Adrenal gland (tissue), 12 donors: Measurements from ENCODE around the gene COPB1. TPM values are rescaled to one million over a fixed set of nuclear protein-coding genes. Genes with fewer than 3 reads are reported as not detected.

Experiments used
- DNase-seq, 7 donors: peaks; one replicate each; pipeline ENCODE4 v3.0.0-alpha.2; 2019 to 2020
- H3K27ac ChIP-seq, 5 donors: fragments of 200-600 bp; sonication (generic) in 4 of 5; 1 replicate in 3 of 5; 2 replicates in 2 of 5; pipeline versions ENCODE4 v1.5.1 to v1.8.0; 2016 to 2020; ENCODE audit warnings: mild to moderate bottlenecking in 1 of 5
- H3K27me3 ChIP-seq: fragments of 200-600 bp; 2 replicates; pipeline ENCODE4 v1.8.0; 2021
- H3K36me3 ChIP-seq, 2 donors: fragments of 200-600 bp; replicated peaks in 1 of 2; 1 replicate in 1 of 2; 2 replicates in 1 of 2; pipeline versions ENCODE4 v1.5.1 to v1.8.0; 2018 to 2022
- H3K4me1 ChIP-seq, 2 donors: fragments of 200-600 bp; replicated peaks in 1 of 2; 1 replicate in 1 of 2; 2 replicates in 1 of 2; pipeline versions ENCODE4 v1.5.1 to v1.8.0; 2018 to 2021
- H3K4me3 ChIP-seq, 4 donors: fragments of 200-600 bp; sonication (generic) in 3 of 4; one replicate each; pipeline ENCODE4 v1.5.1; 2016 to 2018
- H3K9me3 ChIP-seq, 3 donors: fragments of 200-600 bp; sonication (generic) in 1 of 3; replicated peaks in 1 of 3; 1 replicate in 2 of 3; 2 replicates in 1 of 3; pipeline versions ENCODE4 v1.5.1 to v1.8.0; 2016 to 2021
- CTCF ChIP-seq, 6 experiments: fragments of 450-650 bp in 4 of 6; fragments of 200-600 bp in 2 of 6; sonication (generic) in 1 of 6; IDR thresholded peaks; 1 replicate in 5 of 6; 2 replicates in 1 of 6; pipeline versions ENCODE4 v1.5.1 to v1.8.0; 2016 to 2021; ENCODE audit warnings: antibody characterized with exemption in 6 of 6, mild to moderate bottlenecking in 2 of 6, moderate library complexity in 1 of 6
- POLR2A ChIP-seq, 2 donors: fragments of 450-650 bp; IDR thresholded peaks; one replicate each; pipeline ENCODE4 v1.6.1; 2017; ENCODE audit warnings: antibody characterized with exemption in 2 of 2, mild to moderate bottlenecking in 2 of 2, moderate library complexity in 1 of 2
- WGBS, 4 donors: extraction: QIAGEN DNeasy Blood & Tissue Kit in 2 of 4; methylation state at CpG; one replicate each; pipeline versions ENCODE4 v1.1.5 to v1.1.7; 2013 to 2017; 5-methylcytosine and 5-hydroxymethylcytosine counted together
- intact Hi-C, 2 donors: fragments of 100-400 bp; cut with DNase I; formaldehyde crosslinking; loops; one replicate each; pipeline versions ENCODE4 v1.14.1 to v1.15.0; 2022 to 2023
- polyA plus RNA-seq, 3 donors: library from polyadenylated mRNA; stranded (reverse); fragments of 200-250 nt in 2 of 3; fragments of 350-450 nt in 1 of 3; fragmentation: Illumina TruSeq in 1 of 3; extraction: RNeasy Lipid Tissue Mini Kit (QIAGEN cat#74804) in 1 of 3; gene quantifications; one replicate each; pipeline ENCODE4 v1.2.3, GENCODE V29; 2013 to 2014
- small RNA-seq, 2 donors: library from RNA; depleted of rRNA; stranded (forward); fragments of <200 nt; gene quantifications; one replicate each; pipeline ENCODE3, GENCODE V24; 2016
- total RNA-seq, 9 donors: library from RNA; depleted of rRNA in 4 of 9; stranded (reverse); fragments of >200 nt in 4 of 9; fragments of 120-200 nt in 1 of 9; fragmentation: NEBNext Ultra II Directional in 1 of 9; extraction: Animal tissue kit (Norgen Biotek cat#: 25700) in 1 of 9; gene quantifications; one replicate each; pipeline versions ENCODE4 v1.1.0 to v1.2.4, GENCODE V29; 2013 to 2023
- donor health status: healthy with polysubstance abuse.
- donor health status: Bipolar disorder and iron deficiency.
- donor health status: DM: yes; HTN: yes; CAD: no.
- donor health status: DM: no; HTN: no; CAD: no.
- donor health status: DM: no; HTN: no; CAD: no.
- donor health status: DM: yes; HTN: yes; CAD: no.

The COPB1 gene
- total and polyA plus RNA-seq, 12 donors: 45.2 to 175 (median 87.4) TPM

GRCh38 chr11:14413307-14414069 lies 86.1 kb downstream of the COPB1 start:
- no peak overlapping the region for H3K4me3 ChIP-seq
- 74 to 86% (median 80%) methylated on average over 4 of the region's 4 CpGs for WGBS, 4 donors
- peak overlapping the region in 2 of 5 donors; percentile 6 to 17 for H3K27ac ChIP-seq
- intact Hi-C loops: no loop called here
- TF ChIP-seq CTCF (IDR thresholded peaks at IDR 0.05) (peak in 3 of 6 experiments; percentile 9 to 24 (median 18)), POLR2A (IDR thresholded peaks at IDR 0.05) (no peak)
- no peaks in the 10 kb centered on the region for H3K4me1 ChIP-seq
- peak in 4 of 7 donors; percentile 16 to 58 (median 30) for DNase-seq
- no peaks in the 10 kb centered on the region for H3K9me3 ChIP-seq
- H3K36me3 ChIP-seq: no peaks in the 10 kb centered on the region
- no peaks in the 10 kb centered on the region for H3K27me3 ChIP-seq

- Histone ChIP-seq H3K9me3 (no peaks in the 10 kb centered on the region), H3K27ac (no peak overlapping the region), H3K4me1 (no peaks in the 10 kb centered on the region), H3K27me3 (no peaks in the 10 kb centered on the region), H3K4me3 (no peak overlapping the region), H3K36me3 (no peaks in the 10 kb centered on the region)
- intact Hi-C loops: no loop called here
- DNase-seq: peak in 6 of 7 donors; percentile 15 to 57 (median 29)
- TF ChIP-seq POLR2A (IDR thresholded peaks at IDR 0.05) (no peak), CTCF (IDR thresholded peaks at IDR 0.05) (no peak)
These were observed 87.8 kb downstream of the COPB1 start for GRCh38 chr11:14411818-14412217.

- WGBS, 4 donors: 43 to 100% (median 46%) methylated on average over 1 to 3 of the region's 3 CpGs
- Histone ChIP-seq H3K4me1 (no peaks in the 10 kb centered on the region), H3K27ac (no peak overlapping the region), H3K4me3 (no peak overlapping the region), H3K27me3 (no peaks in the 10 kb centered on the region), H3K36me3 (no peaks in the 10 kb centered on the region), H3K9me3 (no peaks in the 10 kb centered on the region)
- TF ChIP-seq CTCF (IDR thresholded peaks at IDR 0.05) (no peak), POLR2A (IDR thresholded peaks at IDR 0.05) (no peak)
- DNase-seq: no peak
- intact Hi-C loops: no loop called here
These were observed 89.7 kb downstream of the COPB1 start for GRCh38 chr11:14409891-14410290.

GRCh38 chr11:14408612-14409011 lies 91.0 kb downstream of the COPB1 start:
- 77 to 89% (median 82%) methylated on average over 2 of the region's 2 CpGs for WGBS, 4 donors
- intact Hi-C loops: no loop called here
- Histone ChIP-seq H3K27ac (no peak overlapping the region), H3K4me1 (no peaks in the 10 kb centered on the region), H3K27me3 (no peaks in the 10 kb centered on the region), H3K36me3 (no peaks in the 10 kb centered on the region), H3K4me3 (no peak overlapping the region), H3K9me3 (no peaks in the 10 kb centered on the region)
- no peak for DNase-seq
- no peak for TF ChIP-seq CTCF (IDR thresholded peaks at IDR 0.05)
- no peak for TF ChIP-seq POLR2A (IDR thresholded peaks at IDR 0.05)

Small RNA genes within 50 kb of the gene (small RNA-seq; reads per million reads assigned to genes)
- gene RNU7-49P: 0 reads per million in 2 donors

Other genes with a start within 250 kb of the COPB1 start
- gene RRAS2, start 140.6 kb downstream of the COPB1 start, total RNA-seq: 10 to 100 TPM; 19.8 to 59.3 (median 28.3) TPM
- gene RRAS2, start 140.6 kb downstream of the COPB1 start, polyA plus RNA-seq: 10 to 100 TPM in 2 of 3 donors, 1 to 10 TPM in 1; 9.2 to 28.3 (median 10.7) TPM
- 100 to 1,000 TPM in 8 of 9 donors, 10 to 100 TPM in 1; 92.4 to 304 (median 137) TPM for gene PSMA1, start 20.6 kb upstream of the COPB1 start, total RNA-seq
- gene PSMA1, start 20.6 kb upstream of the COPB1 start, polyA plus RNA-seq: 100 to 1,000 TPM; 198 to 234 (median 232) TPM
- gene PDE3B, start 144.0 kb upstream of the COPB1 start, total RNA-seq: 1 to 10 TPM in 8 of 9 donors, under 1 TPM in 1; 0.42 to 4.2 (median 1.9) TPM
- 1 to 10 TPM; 1.0 to 2.1 (median 1.0) TPM for gene PDE3B, start 144.0 kb upstream of the COPB1 start, polyA plus RNA-seq